Stimulated activated CD8-positive, alpha-beta memory T cell treated with anti-CD3 and anti-CD28 coated beads, Interleukin-15, amount 100 ng/mL, for 24 hours (primary cell): ENCODE data around the gene STUB1.

Experiments used
- DNase-seq: peaks from one replicate; pipeline ENCODE4 v3.0.0-alpha.2; 2020; ENCODE audit warnings: low read depth

STUB1 gene

DNA sequence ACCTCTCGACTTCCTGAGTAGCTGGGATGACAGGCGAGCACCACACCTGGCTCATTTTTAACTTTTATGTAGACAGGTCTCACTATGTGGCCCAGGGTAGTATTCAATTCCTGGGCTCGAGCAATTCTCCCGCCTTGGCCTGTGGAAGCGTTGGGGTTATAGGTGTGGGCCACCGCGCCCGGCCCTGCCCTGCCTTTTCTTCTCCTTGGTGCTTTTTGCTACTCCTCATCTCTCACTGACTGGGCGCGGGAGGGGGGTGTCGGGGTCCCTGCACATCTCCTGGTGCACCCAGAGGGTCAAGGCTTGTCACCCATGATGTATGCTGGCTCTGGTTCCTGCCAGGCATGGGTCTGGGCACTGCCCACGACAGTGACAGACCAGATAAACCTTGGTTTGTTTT, 35.7 kb upstream of the STUB1 start:
- no peak for DNase-seq

DNA sequence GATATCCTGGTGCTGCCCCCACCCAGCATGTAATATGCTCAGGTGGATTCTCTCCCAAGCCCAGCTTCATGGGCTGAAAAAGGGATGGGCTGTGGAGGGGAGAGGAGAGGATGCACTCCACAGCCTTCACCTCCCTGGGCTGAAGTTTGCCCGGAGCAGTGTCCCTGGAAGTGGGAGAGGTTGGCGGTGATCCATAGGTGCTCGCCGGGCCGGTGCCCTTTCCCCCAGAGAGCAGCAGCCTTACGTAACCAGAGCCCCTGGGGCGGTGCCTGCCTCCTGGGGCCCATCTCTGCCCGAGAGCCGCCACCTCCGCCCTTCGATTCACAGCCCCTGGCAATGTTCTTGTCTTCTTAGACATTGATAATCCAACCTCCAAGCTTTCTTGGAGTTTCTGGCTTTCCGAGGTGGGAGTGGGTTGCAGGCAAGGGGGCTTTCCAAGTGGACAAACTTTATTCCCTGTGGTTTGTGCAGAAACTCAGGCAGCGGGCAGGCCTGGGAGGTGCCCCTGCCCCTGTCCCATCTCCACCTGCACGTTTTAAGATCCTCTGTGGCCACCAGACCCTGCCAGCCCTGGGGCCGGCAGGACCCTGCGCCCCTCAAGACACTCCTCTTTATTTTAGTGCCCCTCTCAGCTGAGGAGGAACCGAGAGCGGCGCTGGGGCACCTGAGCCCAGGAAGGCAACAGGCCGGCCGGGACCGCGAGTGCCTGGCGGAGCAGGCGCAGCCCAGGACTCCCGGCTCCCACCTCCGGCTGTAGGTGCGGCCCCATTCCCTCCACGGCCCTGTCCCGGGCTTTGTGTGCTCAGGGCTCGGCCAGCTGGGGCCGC, 34.1 kb upstream of the STUB1 start:
- no peak for DNase-seq

DNA sequence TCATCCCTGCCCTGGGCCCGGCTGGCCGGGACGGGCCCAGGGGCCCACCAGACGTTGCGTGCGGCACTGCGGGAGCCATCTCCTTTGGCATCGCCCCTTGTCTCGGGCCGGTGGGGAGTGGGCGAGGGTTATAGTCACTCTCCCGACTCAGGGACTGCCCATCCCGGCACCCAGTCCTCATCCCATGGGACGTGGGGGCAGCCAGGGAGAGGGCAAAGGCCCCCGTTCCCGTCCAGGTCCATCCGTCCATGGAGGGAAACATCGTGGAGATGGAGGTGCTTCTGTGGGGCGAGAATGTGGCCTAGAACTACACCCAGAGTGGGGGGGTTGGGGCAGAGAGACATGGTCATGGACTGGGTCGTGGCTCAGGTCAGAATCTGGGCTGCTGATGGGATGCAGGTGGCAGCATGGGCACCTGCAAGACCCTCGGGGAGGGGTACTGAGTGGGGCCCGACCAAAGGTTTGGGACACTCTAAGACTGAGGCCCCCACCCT, 33.5 kb upstream of the STUB1 start:
- no peak for DNase-seq

GRCh38 chr16:647173-647902, 32.9 kb upstream of the STUB1 start:
- DNase-seq = no peak

DNA sequence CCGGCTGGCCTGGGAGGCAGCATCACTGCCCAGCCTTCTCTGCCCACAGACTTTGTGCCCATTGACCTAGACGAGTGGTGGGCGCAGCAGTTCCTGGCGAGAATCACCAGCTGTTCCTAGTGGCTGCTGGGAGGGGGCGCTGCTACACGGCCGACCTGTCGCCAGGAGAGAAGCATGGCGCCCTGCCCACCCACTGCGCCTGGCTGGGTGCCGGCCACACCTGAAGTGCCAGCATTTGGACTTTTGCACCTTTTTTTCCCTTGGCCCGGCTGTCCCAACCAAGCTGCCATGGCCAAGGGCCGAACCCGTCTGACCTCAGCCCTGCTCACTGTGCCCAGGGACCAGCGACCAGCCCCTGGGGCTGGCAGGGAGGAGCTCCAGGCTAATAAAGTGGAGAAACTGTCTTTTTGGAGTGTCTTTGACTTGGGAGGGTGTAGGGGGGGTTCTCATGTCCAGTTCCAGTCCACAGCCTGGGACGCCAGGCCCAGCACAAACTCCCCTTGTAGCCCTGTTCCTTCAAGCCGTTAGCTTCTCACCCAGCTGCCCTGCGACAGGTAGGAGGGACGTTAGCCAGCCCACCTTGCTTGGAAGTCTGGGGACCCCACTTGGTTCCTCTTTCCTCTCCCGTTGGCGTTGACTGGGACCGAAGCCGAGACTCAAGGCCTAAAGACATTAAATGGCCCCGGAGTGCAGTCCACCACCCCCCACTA, 32.0 kb upstream of the STUB1 start:
- no peak for DNase-seq

GRCh38 chr16:648781-649589, 31.2 kb upstream of the STUB1 start, which contains the start of gene WDR90:
WDR90 (plus strand) TSS chr16:649365; CDS start chr16:649417, 52 bp downstream.
- peak; percentile 91 for DNase-seq

DNA sequence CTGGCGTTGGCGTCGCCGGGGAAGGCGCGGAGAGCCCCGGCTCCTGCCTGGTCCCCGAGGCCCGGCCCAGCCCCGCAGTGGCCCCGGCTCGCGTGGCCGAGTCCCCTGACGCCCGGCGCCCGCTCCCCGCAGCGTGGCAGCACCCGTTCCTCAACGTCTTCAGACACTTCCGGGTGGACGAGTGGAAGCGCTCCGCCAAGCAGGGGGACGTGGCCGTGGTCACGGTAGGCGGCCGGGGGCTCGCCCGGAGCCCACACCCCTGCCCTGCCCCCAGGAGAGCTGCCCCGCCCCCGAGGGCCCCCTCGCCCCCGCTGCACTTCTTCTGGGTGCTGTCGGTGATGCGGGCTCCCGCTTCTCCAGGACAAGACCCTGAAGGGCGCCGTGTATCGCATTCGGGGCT, 30.6 kb upstream of the STUB1 start:
- no peak for DNase-seq

DNA sequence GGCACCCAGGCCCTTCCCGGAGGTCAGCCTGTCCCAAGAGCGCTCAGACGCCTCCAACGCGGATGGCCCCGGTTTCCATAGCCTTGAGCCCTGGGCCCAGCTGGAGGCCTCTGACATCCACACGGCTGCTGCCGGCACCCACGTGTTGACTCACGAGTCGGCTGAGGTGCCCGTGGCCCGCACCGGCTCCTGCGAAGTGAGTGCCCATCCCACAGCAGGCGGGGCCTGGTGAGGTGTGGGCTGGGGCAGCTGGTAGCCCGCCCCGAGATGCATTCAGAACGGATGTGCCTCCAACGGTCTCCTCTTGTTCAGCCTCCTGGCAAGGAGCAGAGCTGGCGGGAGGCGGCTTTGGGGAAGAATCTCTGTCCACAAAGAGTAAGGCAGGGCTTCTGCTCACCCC, 28.4 kb upstream of the STUB1 start:
- no peak for DNase-seq

GRCh38 chr16:652454-653305, 27.5 kb upstream of the STUB1 start:
- DNase-seq = no peak

- no peak for DNase-seq
These were observed 26.2 kb upstream of the STUB1 start for GRCh38 chr16:654034-654433.

GRCh38 chr16:657487-657886, 22.7 kb upstream of the STUB1 start:
- DNase-seq = no peak

- no peak for DNase-seq
These were observed 21.3 kb upstream of the STUB1 start for GRCh38 chr16:658679-659571.

DNA sequence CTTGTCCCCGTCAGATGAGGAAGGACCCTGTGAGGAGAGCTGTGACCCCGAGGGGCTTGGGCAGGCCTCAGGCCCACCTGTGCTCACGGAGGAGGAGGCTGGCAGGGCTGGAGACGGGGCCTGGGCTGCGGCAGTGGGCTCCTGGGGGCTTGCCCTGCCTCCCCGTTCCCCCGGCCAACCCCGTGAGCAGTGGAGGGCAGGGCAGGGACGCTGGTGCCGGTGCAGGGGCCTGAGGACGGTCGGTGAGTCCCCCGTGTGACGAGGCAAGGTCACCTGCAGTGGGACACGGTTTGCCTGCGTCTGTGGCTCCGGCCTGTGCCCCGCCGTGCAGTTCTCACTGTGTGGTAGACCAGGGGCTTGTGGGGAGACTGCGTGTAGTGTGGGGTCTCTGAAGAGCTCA, 20.6 kb upstream of the STUB1 start:
- DNase-seq = no peak

GRCh38 chr16:660132-660458, 20.1 kb upstream of the STUB1 start:
- DNase-seq = no peak

GRCh38 chr16:660459-661183, 19.6 kb upstream of the STUB1 start:
- no peak for DNase-seq

- DNase-seq = no peak
These were observed 18.9 kb upstream of the STUB1 start for GRCh38 chr16:661184-661821.

GRCh38 chr16:662095-662494, 18.1 kb upstream of the STUB1 start:
- no peak for DNase-seq

- DNase-seq = no peak
These were observed 17.6 kb upstream of the STUB1 start for GRCh38 chr16:662597-662996.

- no peak for DNase-seq
These were observed 13.6 kb upstream of the STUB1 start for GRCh38 chr16:666572-666971.
